ENCODE measurements around the gene KCTD2. TPM values are rescaled to one million over a fixed set of nuclear protein-coding genes. Genes with fewer than 3 reads are reported as not detected.

The KCTD2 gene
- total and polyA plus RNA-seq, 10 donors = 11.0 to 28.4 (median 25.2) TPM

- WGBS, 5 donors = 5 to 16% (median 10%) methylated on average over 10 of the region's 10 CpGs
- Histone ChIP-seq H3K27me3 (replicated peaks in 1 of 7) (peaks cover 0 to 3% (median 0%) of the 10 kb centered on the region in 7 donors), H3K36me3 (no peaks in the 10 kb centered on the region), H3K4me1 (peaks cover 28 to 58% (median 47%) of the 10 kb centered on the region in 6 donors), H3K4me3 (peak overlapping the region in 6 of 8 donors; percentile 4 to 81 (median 64)), H3K9me3 (peaks cover 0 to 10% (median 6%) of the 10 kb centered on the region in 8 donors), H3K27ac (peak overlapping the region; percentile 38 to 87 (median 78))
- intact Hi-C loops (cut with DNase I; ENCODE audit: low total_unique reads) = no loop called here
- peak; percentile 83 for DNase-seq
- TF ChIP-seq POLR2AphosphoS5 (IDR thresholded peaks at IDR 0.05) (peak in 2 of 3 donors; percentile 58 to 61), POLR2A (IDR thresholded peaks at IDR 0.05) (no peak)
These were observed 14.9 kb upstream of the KCTD2 start for GRCh38 chr17:75031972-75032719.

DNA sequence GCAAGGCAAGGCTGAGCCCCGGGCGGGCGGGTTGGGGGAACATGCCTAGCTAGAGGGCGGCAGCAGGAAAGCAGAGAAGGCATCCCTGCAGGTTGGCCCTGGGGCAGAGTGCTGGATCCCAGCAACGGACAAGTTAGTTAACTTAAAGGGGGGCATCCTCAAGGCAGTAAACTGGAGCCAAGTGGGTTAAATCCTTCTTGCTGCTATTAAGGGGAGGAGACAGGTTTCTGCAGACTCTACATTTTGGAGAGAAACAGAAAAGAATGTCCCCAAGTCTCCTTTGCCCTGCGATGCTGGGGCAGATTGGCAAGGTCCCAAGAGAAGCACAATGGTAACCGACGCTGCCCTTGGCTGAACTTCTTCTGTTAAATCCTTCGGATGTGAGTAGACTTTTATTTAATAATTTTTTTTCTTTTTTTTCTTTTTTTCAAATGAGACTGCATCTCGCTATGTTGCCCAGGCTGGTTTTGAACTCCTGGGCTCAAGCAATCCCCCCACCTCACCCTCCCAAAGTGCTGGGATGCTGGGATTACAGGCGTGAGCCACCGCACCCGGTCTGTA is 14.2 kb upstream of the KCTD2 start:
- intact Hi-C loops (cut with DNase I; ENCODE audit: low total_unique reads) = no loop called here
- peaks cover 0 to 10% (median 6%) of the 10 kb centered on the region in 8 donors for H3K9me3 ChIP-seq
- H3K4me3 ChIP-seq = peak overlapping the region in 6 of 8 donors; percentile 4 to 81 (median 64)
- peaks cover 0 to 4% (median 0%) of the 10 kb centered on the region in 6 donors for H3K36me3 ChIP-seq
- H3K27me3 ChIP-seq (replicated peaks in 1 of 7) = peaks cover 0 to 3% (median 0%) of the 10 kb centered on the region in 7 donors
- DNase-seq = no peak
- H3K27ac ChIP-seq = peak overlapping the region; percentile 38 to 87 (median 78)
- 3 to 21% (median 6%) methylated on average over 13 of the region's 13 CpGs for WGBS, 5 donors
- peaks cover 28 to 62% (median 47%) of the 10 kb centered on the region in 6 donors for H3K4me1 ChIP-seq
- TF ChIP-seq POLR2A (IDR thresholded peaks at IDR 0.05) (no peak), POLR2AphosphoS5 (IDR thresholded peaks at IDR 0.05) (no peak)
- TF ChIP-seq, protein P1, sequence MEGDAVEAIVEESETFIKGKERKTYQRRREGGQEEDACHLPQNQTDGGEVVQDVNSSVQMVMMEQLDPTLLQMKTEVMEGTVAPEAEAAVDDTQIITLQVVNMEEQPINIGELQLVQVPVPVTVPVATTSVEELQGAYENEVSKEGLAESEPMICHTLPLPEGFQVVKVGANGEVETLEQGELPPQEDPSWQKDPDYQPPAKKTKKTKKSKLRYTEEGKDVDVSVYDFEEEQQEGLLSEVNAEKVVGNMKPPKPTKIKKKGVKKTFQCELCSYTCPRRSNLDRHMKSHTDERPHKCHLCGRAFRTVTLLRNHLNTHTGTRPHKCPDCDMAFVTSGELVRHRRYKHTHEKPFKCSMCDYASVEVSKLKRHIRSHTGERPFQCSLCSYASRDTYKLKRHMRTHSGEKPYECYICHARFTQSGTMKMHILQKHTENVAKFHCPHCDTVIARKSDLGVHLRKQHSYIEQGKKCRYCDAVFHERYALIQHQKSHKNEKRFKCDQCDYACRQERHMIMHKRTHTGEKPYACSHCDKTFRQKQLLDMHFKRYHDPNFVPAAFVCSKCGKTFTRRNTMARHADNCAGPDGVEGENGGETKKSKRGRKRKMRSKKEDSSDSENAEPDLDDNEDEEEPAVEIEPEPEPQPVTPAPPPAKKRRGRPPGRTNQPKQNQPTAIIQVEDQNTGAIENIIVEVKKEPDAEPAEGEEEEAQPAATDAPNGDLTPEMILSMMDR (IDR thresholded peaks at IDR 0.05 in 8 of 11, conservative IDR thresholded peaks at IDR 0.05 in 3 of 11) = no peak

DNA sequence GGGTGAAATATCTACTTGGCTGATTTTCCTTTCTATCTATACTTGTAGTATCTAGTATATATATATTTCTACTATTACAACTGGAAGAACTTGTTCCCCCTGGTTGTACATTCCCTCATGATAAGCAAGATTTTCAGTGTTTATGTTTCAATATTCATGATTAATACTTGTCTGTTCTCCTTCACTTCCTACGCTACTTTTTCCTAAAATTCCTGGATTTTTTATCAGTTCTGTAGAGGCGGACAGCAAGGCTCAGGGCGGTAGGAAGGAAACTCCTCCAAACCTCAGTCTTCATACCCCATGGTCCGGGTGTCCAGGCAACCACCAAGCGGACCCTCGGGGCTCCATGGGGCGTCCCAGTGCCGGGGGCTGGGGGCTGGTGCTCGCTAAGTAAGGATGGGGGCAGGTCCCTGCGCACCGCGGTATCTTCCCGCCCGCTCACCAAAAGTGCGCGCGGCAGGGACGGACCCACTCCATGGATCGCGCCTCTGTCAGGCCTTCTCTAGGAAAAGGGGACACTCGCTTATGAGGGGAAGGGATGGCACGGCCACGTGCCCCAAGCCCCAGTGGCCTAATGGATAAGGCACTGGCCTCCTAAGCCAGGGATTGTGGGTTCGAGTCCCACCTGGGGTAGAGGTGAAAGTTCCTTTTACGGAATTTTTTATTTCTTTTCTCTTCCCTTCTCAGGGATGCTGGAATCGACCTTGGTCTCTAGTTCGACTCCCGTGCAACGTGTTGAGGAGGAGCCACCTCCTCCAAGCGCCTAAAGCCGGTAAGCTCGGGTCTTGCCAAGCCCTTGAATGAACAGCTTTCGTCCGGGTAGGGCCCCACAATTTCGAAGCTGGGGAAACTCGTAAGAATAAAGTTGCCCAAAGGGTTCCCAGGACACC is 13.4 kb upstream of the KCTD2 start:
- peak; percentile 92 for DNase-seq
- peak overlapping the region; percentile 49 to 81 (median 64) for H3K4me3 ChIP-seq
- peaks cover 28 to 62% (median 47%) of the 10 kb centered on the region in 6 donors for H3K4me1 ChIP-seq
- peaks cover 0 to 12% (median 5%) of the 10 kb centered on the region in 6 donors for H3K36me3 ChIP-seq
- TF ChIP-seq POLR2AphosphoS5 (IDR thresholded peaks at IDR 0.05) (peak; percentile 38 to 60 (median 46)), POLR2A (IDR thresholded peaks at IDR 0.05) (no peak)
- TF ChIP-seq, protein P1 (IDR thresholded peaks at IDR 0.05 in 8 of 11, conservative IDR thresholded peaks at IDR 0.05 in 3 of 11) = peak in 1 of 11 experiments; percentile 13
- 0 to 2% (median 1%) methylated on average over 35 to 36 of the region's 36 CpGs for WGBS, 5 donors
- H3K9me3 ChIP-seq = peaks cover 0 to 10% (median 6%) of the 10 kb centered on the region in 8 donors
- peak overlapping the region; percentile 69 to 87 (median 84) for H3K27ac ChIP-seq
- peaks cover 0 to 3% (median 0%) of the 10 kb centered on the region in 7 donors for H3K27me3 ChIP-seq (replicated peaks in 1 of 7)
- intact Hi-C loops (cut with DNase I; ENCODE audit: low total_unique reads) = no loop called here

DNA sequence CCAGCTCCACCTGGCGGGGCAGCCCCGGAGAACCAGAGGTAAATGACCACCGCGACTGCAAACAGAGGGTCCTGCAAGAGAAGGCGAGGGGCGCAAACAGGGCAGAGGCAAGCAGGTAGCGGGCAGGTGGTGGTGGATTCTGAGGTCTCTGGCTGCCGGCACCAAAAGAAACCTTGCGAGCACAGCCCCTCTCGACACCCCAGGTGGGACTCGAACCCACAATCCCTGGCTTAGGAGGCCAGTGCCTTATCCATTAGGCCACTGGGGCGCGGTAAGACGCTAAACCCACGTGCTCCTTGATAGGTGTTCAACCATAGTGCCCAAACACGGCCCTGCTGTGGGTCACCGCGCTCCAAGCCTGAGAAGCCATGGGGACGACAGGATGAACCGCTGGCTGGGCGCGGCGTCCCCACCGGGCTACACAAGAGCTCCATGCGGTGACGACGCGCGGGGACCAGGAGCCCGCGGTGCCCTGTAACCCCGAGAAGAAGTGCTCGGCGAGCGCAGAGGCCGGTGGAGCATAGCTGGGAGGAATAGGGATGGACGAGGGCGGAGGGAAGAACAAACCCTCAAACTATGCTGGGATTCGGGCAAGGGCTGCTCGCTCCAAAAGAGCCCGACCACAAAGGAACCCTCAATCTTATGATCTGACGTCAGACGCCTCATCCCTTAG is 12.7 kb upstream of the KCTD2 start:
- H3K4me3 ChIP-seq = peak overlapping the region; percentile 49 to 81 (median 64)
- DNase-seq = peak; percentile 93
- intact Hi-C loops (cut with DNase I; ENCODE audit: low total_unique reads) = no loop called here
- peaks cover 0 to 20% (median 12%) of the 10 kb centered on the region in 6 donors for H3K36me3 ChIP-seq
- H3K27ac ChIP-seq = peak overlapping the region; percentile 69 to 87 (median 84)
- peaks cover 28 to 62% (median 47%) of the 10 kb centered on the region in 6 donors for H3K4me1 ChIP-seq
- peaks cover 0 to 3% (median 0%) of the 10 kb centered on the region in 7 donors for H3K27me3 ChIP-seq (replicated peaks in 1 of 7)
- H3K9me3 ChIP-seq = peaks cover 0 to 10% (median 6%) of the 10 kb centered on the region in 8 donors
- WGBS, 5 donors = 0 to 2% (median 1%) methylated on average over 25 to 43 of the region's 43 CpGs
- TF ChIP-seq POLR2AphosphoS5 (IDR thresholded peaks at IDR 0.05) = peak; percentile 42 to 70 (median 52)
- TF ChIP-seq, protein P1 (IDR thresholded peaks at IDR 0.05 in 8 of 11, conservative IDR thresholded peaks at IDR 0.05 in 3 of 11) = no peak

Measured in spleen (tissue), 11 donors.